SK-N-DZ (cell line): ENCODE results near the gene NELL1.
A peak's percentile ranks its signal among the peaks of the same experiment; 100 is the strongest.

Experiments used
- DNase-seq: peaks from one replicate; pipeline ENCODE4 v3.0.0-alpha.2; 2015; ENCODE audit warnings: low spot score

Gene NELL1

DNA sequence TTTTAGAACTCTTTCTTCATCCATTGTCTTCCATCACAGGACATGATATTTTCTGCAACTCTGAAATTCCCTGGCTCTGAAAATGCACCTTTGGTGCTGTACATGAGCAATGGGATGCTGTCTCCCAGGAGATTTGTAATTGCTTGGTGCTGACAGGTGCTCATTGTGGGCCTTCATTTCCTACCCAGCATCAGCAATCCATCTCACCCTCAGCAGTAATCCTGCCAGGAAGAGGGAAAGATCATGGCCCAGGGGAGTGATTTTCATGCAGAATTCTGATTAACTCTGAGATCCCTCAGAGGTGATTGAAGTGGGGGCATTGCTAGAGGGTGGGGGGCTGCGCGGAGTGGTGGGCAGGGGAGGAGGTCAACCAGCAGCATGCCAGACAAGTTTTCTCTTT is 651.7 kb downstream of the NELL1 start:
- peak; percentile 87 for DNase-seq

- DNase-seq, result peak; percentile 81
Observed at GRCh38 chr11:21321530-21321929, 652.1 kb downstream of the NELL1 start.

DNA sequence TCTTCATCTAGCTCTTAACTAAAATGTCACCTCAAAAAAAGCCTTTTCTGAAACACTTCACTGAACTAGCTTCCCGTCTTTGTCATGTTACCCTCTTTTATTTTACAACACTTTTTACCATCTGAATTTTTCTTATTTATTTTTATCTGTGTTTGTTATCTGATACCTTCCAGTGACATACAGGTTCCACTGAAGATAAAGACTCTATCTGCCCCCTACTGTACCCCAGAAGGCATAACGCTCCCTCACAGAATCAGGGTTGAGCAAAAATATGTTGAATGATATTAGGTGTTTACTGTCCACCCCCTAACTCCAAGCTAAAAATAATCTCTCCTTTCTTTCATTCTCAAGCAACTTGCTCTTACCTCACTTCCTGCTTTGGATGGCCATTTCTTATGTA is 654.2 kb downstream of the NELL1 start:
- no peak for DNase-seq

- DNase-seq, result peak; percentile 78
Observed at GRCh38 chr11:21343204-21343603, 673.8 kb downstream of the NELL1 start.

- DNase-seq, result no peak
Observed at GRCh38 chr11:21346361-21346760, 677.0 kb downstream of the NELL1 start.

GRCh38 chr11:21350613-21351012 is 681.2 kb downstream of the NELL1 start:
- no peak for DNase-seq

- no peak for DNase-seq
Observed at GRCh38 chr11:21353425-21353824, 684.0 kb downstream of the NELL1 start.

GRCh38 chr11:21364866-21365624 is 695.7 kb downstream of the NELL1 start:
- DNase-seq, result peak; percentile 62

GRCh38 chr11:21369947-21370346 is 700.6 kb downstream of the NELL1 start:
- DNase-seq, result no peak

DNA sequence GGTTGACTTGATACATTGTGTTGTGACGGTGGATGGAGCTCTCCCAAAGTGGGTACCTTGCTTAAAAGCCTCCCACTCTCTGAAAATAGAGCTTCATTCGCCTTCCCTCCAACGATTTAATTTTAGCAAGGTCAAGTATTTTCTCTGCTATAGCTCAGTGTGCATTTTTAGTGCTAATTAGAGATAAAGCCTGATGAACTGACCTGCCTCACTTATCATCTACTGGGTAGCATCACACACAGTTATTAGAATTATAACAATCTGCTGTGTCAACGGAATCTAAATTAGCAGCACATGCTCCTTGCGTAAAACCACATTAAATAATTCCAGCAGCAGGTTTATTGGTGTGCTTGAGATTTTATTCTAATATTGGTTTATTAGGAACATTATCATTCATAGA is 701.7 kb downstream of the NELL1 start:
- no peak for DNase-seq

DNA sequence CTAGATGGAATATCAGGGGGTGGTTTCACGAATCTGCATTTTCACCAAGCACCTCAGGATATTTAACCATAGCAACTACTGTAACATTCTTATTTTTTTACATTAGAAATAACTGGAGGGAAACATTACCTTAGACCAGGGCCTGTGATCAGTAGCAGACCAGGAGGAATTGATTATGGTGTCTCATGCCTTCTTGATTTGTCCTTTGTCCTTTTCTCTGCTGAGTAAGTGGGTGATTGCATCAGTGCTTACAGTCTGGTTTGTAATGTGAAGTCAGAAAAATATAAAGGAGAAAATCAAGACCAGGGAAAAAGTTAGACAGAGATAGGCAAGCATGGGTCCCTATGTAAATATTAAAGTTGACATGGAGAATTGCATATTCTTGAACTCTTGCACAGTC is 703.3 kb downstream of the NELL1 start:
- no peak for DNase-seq

- no peak for DNase-seq
Observed at GRCh38 chr11:21374376-21374775, 705.0 kb downstream of the NELL1 start.

DNA sequence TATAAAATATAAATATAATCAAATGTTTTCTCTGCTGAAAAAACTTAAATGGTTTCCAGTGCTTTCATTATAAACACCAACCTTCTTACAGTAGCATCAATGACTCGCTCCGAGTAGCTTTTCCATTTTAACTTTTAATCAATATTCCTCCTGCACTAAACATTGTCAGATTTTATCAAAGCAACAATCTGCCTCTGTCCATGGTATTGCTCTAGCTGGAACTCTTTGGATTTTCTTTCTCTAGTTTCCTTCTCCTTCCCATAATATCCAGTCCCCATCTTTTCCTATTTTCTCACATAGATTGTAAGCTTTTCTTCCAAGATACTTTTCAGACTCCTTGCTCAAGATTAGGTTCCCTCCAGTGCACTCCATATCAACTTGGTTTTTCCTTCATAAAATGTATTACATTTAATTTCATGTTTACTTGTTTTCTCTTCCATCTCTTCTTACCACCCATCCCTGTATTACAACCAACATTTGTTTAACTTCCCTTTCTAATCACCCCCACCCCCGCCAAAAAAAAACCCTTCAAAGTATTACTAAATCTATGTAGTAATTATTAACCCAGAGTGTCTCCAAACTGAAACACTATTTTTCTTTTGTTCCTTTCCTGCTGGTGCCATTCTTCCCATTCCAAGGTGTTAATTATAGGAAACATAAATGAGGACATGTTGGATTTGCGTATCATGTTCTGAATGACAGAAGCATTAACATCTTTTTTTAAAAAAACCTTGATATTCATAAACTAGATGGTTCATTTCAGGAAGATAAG is 716.5 kb downstream of the NELL1 start:
- DNase-seq, result no peak

GRCh38 chr11:21390430-21390829 is 721.0 kb downstream of the NELL1 start:
- DNase-seq, result no peak

DNA sequence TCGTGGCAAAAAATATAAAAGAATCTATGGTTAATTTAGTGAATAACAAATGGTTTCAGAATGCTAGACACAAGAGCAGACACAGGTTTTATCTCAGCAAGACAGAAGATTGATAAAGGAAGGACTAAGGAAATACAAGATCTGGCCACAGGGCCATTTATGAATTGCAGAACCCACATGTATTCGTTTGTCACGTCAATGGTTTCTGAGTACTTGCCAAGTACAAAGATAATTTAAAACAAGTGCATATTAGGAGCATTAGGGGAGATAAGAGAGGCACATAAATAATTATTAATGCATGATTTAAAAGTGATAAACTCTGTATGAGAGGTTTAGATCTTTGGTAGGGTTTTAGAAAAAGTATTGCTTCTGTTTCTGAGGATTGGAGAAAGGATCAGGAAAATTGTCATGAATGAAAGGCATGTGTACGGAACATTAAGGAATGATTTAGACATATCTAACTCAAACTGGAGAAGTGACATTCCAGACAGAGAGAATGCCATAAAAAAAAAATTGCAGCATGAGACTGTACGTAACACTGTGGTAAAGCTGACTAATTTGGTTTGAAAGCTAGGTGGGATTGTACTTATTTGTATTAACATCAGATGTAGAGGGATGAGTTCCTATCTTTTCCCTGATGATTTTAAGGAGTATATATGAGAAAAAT is 727.1 kb downstream of the NELL1 start:
- no peak for DNase-seq

DNA sequence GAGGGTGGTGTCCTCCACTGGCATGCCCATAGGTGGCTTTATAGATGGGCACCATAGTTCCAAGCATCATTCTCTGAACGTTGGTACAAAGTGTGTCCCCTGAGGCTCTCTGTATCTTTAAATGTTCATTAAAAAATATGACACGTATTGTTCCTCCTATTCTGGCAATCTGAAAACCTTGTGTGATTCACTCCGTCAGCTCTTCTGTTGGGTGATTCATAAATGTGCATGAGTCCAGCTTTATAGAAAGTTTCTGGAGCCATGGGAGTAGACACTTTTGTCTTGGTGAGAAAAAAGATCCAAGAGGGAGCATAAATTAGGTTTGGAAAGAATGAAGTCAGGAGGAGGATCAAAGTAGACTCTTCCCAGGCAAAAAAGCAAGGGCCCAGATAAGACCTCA is 728.8 kb downstream of the NELL1 start:
- DNase-seq, result no peak

GRCh38 chr11:21401496-21401895 is 732.1 kb downstream of the NELL1 start:
- no peak for DNase-seq

DNA sequence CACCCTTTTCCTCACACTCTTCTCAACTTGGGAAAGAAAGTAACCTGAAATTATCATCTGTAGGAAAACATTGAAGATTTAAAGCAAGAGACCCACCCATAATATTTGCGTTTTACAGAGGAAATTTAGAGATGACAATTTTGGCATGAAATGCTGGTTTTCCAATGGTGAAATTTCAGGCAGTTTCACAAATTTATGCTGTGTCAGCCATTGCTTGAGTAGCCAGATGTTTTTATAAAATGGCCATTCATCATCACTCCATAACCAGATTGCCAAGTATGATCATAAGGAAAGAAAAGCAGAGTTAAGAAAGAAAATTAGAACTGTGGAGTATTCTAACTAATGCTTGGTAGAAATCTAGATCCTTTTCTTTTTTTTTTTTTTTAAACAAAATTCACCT is 732.9 kb downstream of the NELL1 start:
- no peak for DNase-seq

DNA sequence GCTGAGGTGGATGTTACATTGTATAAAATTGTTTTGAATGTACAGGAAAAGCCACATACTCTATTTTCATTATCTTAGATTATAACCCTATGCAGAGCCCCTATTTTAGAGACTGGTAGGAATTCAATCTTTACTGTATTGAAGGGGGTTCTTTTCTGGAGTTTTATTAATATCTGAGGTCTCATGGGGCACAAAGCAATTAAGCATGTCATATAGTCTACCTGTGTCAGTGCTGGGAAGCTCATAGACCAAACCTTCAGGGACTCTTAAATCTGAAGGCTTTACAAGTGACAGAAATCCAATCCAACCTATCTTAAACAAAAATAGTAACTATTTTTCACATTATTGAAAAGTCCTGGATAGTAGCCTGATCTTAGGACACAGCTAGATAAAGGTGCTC is 733.7 kb downstream of the NELL1 start:
- DNase-seq, result no peak

GRCh38 chr11:21405422-21405821 is 736.0 kb downstream of the NELL1 start:
- no peak for DNase-seq

GRCh38 chr11:21410513-21410912 is 741.1 kb downstream of the NELL1 start:
- no peak for DNase-seq

- no peak for DNase-seq
Observed at GRCh38 chr11:21411104-21411503, 741.7 kb downstream of the NELL1 start.

DNA sequence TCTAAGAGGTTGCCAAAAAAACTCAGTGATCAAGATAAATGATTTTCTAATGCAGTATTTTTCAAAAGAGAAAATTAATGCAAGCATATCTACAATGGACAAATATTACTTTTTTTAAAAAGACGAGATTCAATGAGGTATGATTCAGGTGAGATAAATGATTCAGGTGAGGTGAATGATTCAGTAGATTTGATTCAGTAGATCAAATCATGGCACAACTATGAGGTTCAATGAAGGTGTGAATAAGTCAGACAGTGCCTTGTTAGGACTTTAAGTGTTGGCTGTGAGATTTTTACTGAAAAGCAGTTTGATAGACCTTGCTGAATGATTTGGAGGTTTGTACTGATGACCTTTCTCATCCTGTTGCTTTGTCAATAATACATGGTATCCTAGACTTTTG is 742.2 kb downstream of the NELL1 start:
- DNase-seq, result no peak
